ENCODE data around the gene PHLPP1.

PHLPP1 gene

GRCh38 chr18:62974388-62974787 lies 259.0 kb downstream of the PHLPP1 start:
- DNase-seq: no peak
- H3K4me3 ChIP-seq (ENCODE audit: insufficient read depth in 1 of 2, low read depth in 1 of 2, low read length in 2 of 2): no peak overlapping the region
- H3K79me1 ChIP-seq (replicated peaks; ENCODE audit: low read length, poor library complexity, severe bottlenecking): peaks cover 1% of the 10 kb centered on the region

GRCh38 chr18:62974928-62975675 lies 259.8 kb downstream of the PHLPP1 start:
- WGBS: 95% methylated on average over 7 of the region's 7 CpGs
- no peak overlapping the region for H2BK15ac ChIP-seq (ENCODE audit: low read depth, poor library complexity, severe bottlenecking)
- DNase-seq: no peak
- H4K91ac ChIP-seq (ENCODE audit: low read length): no peak overlapping the region
- no peak overlapping the region for H2BK120ac ChIP-seq (ENCODE audit: low read depth, low read length)
- H3K36me3 ChIP-seq (ENCODE audit: control insufficient read depth in 1 of 2, insufficient read depth in 2 of 2, low read depth in 1 of 2, low read length in 2 of 2): peaks cover 29 to 30% of the 10 kb centered on the region in 2 experiments
- no peak overlapping the region for H2AK5ac ChIP-seq (ENCODE audit: low read length, severe bottlenecking)
- H3K27ac ChIP-seq (ENCODE audit: low read length, poor library complexity, severe bottlenecking): no peak overlapping the region
- peaks cover 0 to 6% of the 10 kb centered on the region in 2 experiments for H3K27me3 ChIP-seq (ENCODE audit: control insufficient read depth in 1 of 2, insufficient read depth in 1 of 2, low read length in 2 of 2)
- no peak overlapping the region for H3K18ac ChIP-seq (ENCODE audit: low read depth in 1 of 2, low read length in 2 of 2)
- no peak overlapping the region for H2AFZ ChIP-seq (ENCODE audit: low read depth, low read length)
- no peak overlapping the region for H3K4me2 ChIP-seq (ENCODE audit: low read length, poor library complexity, severe bottlenecking)
- H3K4me1 ChIP-seq (ENCODE audit: control insufficient read depth, insufficient read depth, low read depth, low read length): peaks cover 5% of the 10 kb centered on the region
- no peak overlapping the region for H3K4me3 ChIP-seq (ENCODE audit: insufficient read depth in 1 of 2, low read depth in 1 of 2, low read length in 2 of 2)
- no peak overlapping the region for H4K8ac ChIP-seq (ENCODE audit: low read length)
- no peak overlapping the region for H3K4ac ChIP-seq (ENCODE audit: low read depth in 1 of 2, low read length in 2 of 2)
- peaks cover 1% of the 10 kb centered on the region for H3K79me1 ChIP-seq (replicated peaks; ENCODE audit: low read length, poor library complexity, severe bottlenecking)
- H3K14ac ChIP-seq (ENCODE audit: low read length in 2 of 2): no peak overlapping the region
- H3K9me3 ChIP-seq (ENCODE audit: control insufficient read depth, low read length): no peaks in the 10 kb centered on the region
- no peak overlapping the region for H3K9ac ChIP-seq (ENCODE audit: low read length)
- H2BK12ac ChIP-seq (ENCODE audit: low read length in 2 of 2): no peak overlapping the region
- no peak overlapping the region for H3K23ac ChIP-seq (ENCODE audit: low read length in 2 of 2)
- H2BK5ac ChIP-seq (ENCODE audit: low read depth, low read length, poor library complexity, severe bottlenecking): no peak overlapping the region

More at GRCh38 chr18:62974388-62974787, 259.0 kb downstream of the PHLPP1 start:
- Histone ChIP-seq H2BK120ac (ENCODE audit: low read depth, low read length) (no peak overlapping the region), H3K23ac (ENCODE audit: low read length in 2 of 2) (no peak overlapping the region), H2BK15ac (ENCODE audit: low read depth, poor library complexity, severe bottlenecking) (no peak overlapping the region), H3K4me1 (ENCODE audit: control insufficient read depth, insufficient read depth, low read depth, low read length) (peaks cover 3% of the 10 kb centered on the region), H3K9ac (ENCODE audit: low read length) (no peak overlapping the region), H2BK12ac (ENCODE audit: low read length in 2 of 2) (no peak overlapping the region), H2AK5ac (ENCODE audit: low read length, severe bottlenecking) (no peak overlapping the region), H4K8ac (ENCODE audit: low read length) (no peak overlapping the region), H3K27me3 (ENCODE audit: control insufficient read depth in 1 of 2, insufficient read depth in 1 of 2, low read length in 2 of 2) (peaks cover 0 to 6% of the 10 kb centered on the region in 2 experiments), H3K9me3 (ENCODE audit: control insufficient read depth, low read length) (no peaks in the 10 kb centered on the region), H2AFZ (ENCODE audit: low read depth, low read length) (no peak overlapping the region), H3K36me3 (ENCODE audit: control insufficient read depth in 1 of 2, insufficient read depth in 2 of 2, low read depth in 1 of 2, low read length in 2 of 2) (peaks cover 27 to 30% of the 10 kb centered on the region in 2 experiments), H3K18ac (ENCODE audit: low read depth in 1 of 2, low read length in 2 of 2) (no peak overlapping the region), H4K91ac (ENCODE audit: low read length) (no peak overlapping the region), H3K27ac (ENCODE audit: low read length, poor library complexity, severe bottlenecking) (no peak overlapping the region), H2BK5ac (ENCODE audit: low read depth, low read length, poor library complexity, severe bottlenecking) (no peak overlapping the region), H3K4me2 (ENCODE audit: low read length, poor library complexity, severe bottlenecking) (no peak overlapping the region), H3K14ac (ENCODE audit: low read length in 2 of 2) (no peak overlapping the region), H3K4ac (ENCODE audit: low read depth in 1 of 2, low read length in 2 of 2) (no peak overlapping the region)
- WGBS: 94% methylated on average over 3 of the region's 3 CpGs

- H3K9me3 ChIP-seq (ENCODE audit: control insufficient read depth, low read length): no peaks in the 10 kb centered on the region
- peaks cover 1% of the 10 kb centered on the region for H3K79me1 ChIP-seq (replicated peaks; ENCODE audit: low read length, poor library complexity, severe bottlenecking)
- no peak overlapping the region for H4K8ac ChIP-seq (ENCODE audit: low read length)
- H4K91ac ChIP-seq (ENCODE audit: low read length): no peak overlapping the region
- no peak overlapping the region for H3K23ac ChIP-seq (ENCODE audit: low read length in 2 of 2)
- H3K9ac ChIP-seq (ENCODE audit: low read length): no peak overlapping the region
- no peak overlapping the region for H2BK15ac ChIP-seq (ENCODE audit: low read depth, poor library complexity, severe bottlenecking)
- H3K4me2 ChIP-seq (ENCODE audit: low read length, poor library complexity, severe bottlenecking): no peak overlapping the region
- peaks cover 5% of the 10 kb centered on the region for H3K4me1 ChIP-seq (ENCODE audit: control insufficient read depth, insufficient read depth, low read depth, low read length)
- H2AK5ac ChIP-seq (ENCODE audit: low read length, severe bottlenecking): no peak overlapping the region
- no peak overlapping the region for H3K27ac ChIP-seq (ENCODE audit: low read length, poor library complexity, severe bottlenecking)
- no peak overlapping the region for H3K4ac ChIP-seq (ENCODE audit: low read depth in 1 of 2, low read length in 2 of 2)
- peaks cover 0 to 6% of the 10 kb centered on the region in 2 experiments for H3K27me3 ChIP-seq (ENCODE audit: control insufficient read depth in 1 of 2, insufficient read depth in 1 of 2, low read length in 2 of 2)
- no peak for DNase-seq
- no peak overlapping the region for H2AFZ ChIP-seq (ENCODE audit: low read depth, low read length)
- H3K18ac ChIP-seq (ENCODE audit: low read depth in 1 of 2, low read length in 2 of 2): no peak overlapping the region
- H2BK5ac ChIP-seq (ENCODE audit: low read depth, low read length, poor library complexity, severe bottlenecking): no peak overlapping the region
- no peak overlapping the region for H2BK12ac ChIP-seq (ENCODE audit: low read length in 2 of 2)
- peaks cover 29 to 30% of the 10 kb centered on the region in 2 experiments for H3K36me3 ChIP-seq (ENCODE audit: control insufficient read depth in 1 of 2, insufficient read depth in 2 of 2, low read depth in 1 of 2, low read length in 2 of 2)
- WGBS: 100% methylated on average over 2 of the region's 2 CpGs
- no peak overlapping the region for H3K4me3 ChIP-seq (ENCODE audit: insufficient read depth in 1 of 2, low read depth in 1 of 2, low read length in 2 of 2)
- no peak overlapping the region for H2BK120ac ChIP-seq (ENCODE audit: low read depth, low read length)
- no peak overlapping the region for H3K14ac ChIP-seq (ENCODE audit: low read length in 2 of 2)
Observed at GRCh38 chr18:62975785-62976184, 260.4 kb downstream of the PHLPP1 start.

- Histone ChIP-seq H3K14ac (ENCODE audit: low read length in 2 of 2) (no peak overlapping the region), H3K4me2 (ENCODE audit: low read length, poor library complexity, severe bottlenecking) (no peak overlapping the region), H3K79me1 (replicated peaks; ENCODE audit: low read length, poor library complexity, severe bottlenecking) (peaks cover 1% of the 10 kb centered on the region), H4K91ac (ENCODE audit: low read length) (no peak overlapping the region), H3K4me3 (ENCODE audit: insufficient read depth in 1 of 2, low read depth in 1 of 2, low read length in 2 of 2) (no peak overlapping the region), H2BK15ac (ENCODE audit: low read depth, poor library complexity, severe bottlenecking) (no peak overlapping the region), H2BK12ac (ENCODE audit: low read length in 2 of 2) (no peak overlapping the region), H2AK5ac (ENCODE audit: low read length, severe bottlenecking) (no peak overlapping the region), H3K9me3 (ENCODE audit: control insufficient read depth, low read length) (no peaks in the 10 kb centered on the region), H3K4me1 (ENCODE audit: control insufficient read depth, insufficient read depth, low read depth, low read length) (peaks cover 5% of the 10 kb centered on the region), H3K4ac (ENCODE audit: low read depth in 1 of 2, low read length in 2 of 2) (no peak overlapping the region), H3K9ac (ENCODE audit: low read length) (no peak overlapping the region), H3K27me3 (ENCODE audit: control insufficient read depth in 1 of 2, insufficient read depth in 1 of 2, low read length in 2 of 2) (peaks cover 0 to 6% of the 10 kb centered on the region in 2 experiments), H2AFZ (ENCODE audit: low read depth, low read length) (no peak overlapping the region), H3K27ac (ENCODE audit: low read length, poor library complexity, severe bottlenecking) (no peak overlapping the region), H4K8ac (ENCODE audit: low read length) (no peak overlapping the region), H3K36me3 (ENCODE audit: control insufficient read depth in 1 of 2, insufficient read depth in 2 of 2, low read depth in 1 of 2, low read length in 2 of 2) (peaks cover 29 to 30% of the 10 kb centered on the region in 2 experiments), H2BK120ac (ENCODE audit: low read depth, low read length) (no peak overlapping the region), H3K18ac (ENCODE audit: low read depth in 1 of 2, low read length in 2 of 2) (no peak overlapping the region), H2BK5ac (ENCODE audit: low read depth, low read length, poor library complexity, severe bottlenecking) (no peak overlapping the region), H3K23ac (ENCODE audit: low read length in 2 of 2) (no peak overlapping the region)
- no peak for DNase-seq
- WGBS: 85% methylated on average over 4 of the region's 5 CpGs
Observed at GRCh38 chr18:62976227-62976626, 260.9 kb downstream of the PHLPP1 start.
